HG02870 (cell line): ENCODE measurements around the gene CTNND2.

Source experiments
- ATAC-seq: cut with Tn5 transposase; IDR thresholded peaks from one replicate; pipeline ENCODE4 v1.9.1; 2021; ENCODE audit warnings: mild to moderate bottlenecking, moderate library complexity; ENCODE audit not compliant: unreplicated experiment

The CTNND2 gene

GRCh38 chr5:11212706-11213105 is 691.5 kb downstream of the CTNND2 start:
- no peak for ATAC-seq

- no peak for ATAC-seq
These were observed 706.5 kb downstream of the CTNND2 start for GRCh38 chr5:11197726-11198125.

- no peak for ATAC-seq
These were observed 712.6 kb downstream of the CTNND2 start for GRCh38 chr5:11191673-11192072.

GRCh38 chr5:11182441-11183080 is 721.7 kb downstream of the CTNND2 start:
- peak; percentile 60 for ATAC-seq

- ATAC-seq: no peak
These were observed 722.3 kb downstream of the CTNND2 start for GRCh38 chr5:11181940-11182339.

- ATAC-seq: no peak
These were observed 723.4 kb downstream of the CTNND2 start for GRCh38 chr5:11180890-11181289.

- no peak for ATAC-seq
These were observed 726.1 kb downstream of the CTNND2 start for GRCh38 chr5:11177999-11178711.

GRCh38 chr5:11174591-11174990 is 729.7 kb downstream of the CTNND2 start:
- ATAC-seq: no peak

GRCh38 chr5:11172484-11172883 is 731.8 kb downstream of the CTNND2 start:
- no peak for ATAC-seq

GRCh38 chr5:11171236-11171635 is 733.0 kb downstream of the CTNND2 start:
- ATAC-seq: no peak

GRCh38 chr5:11166923-11167322 is 737.3 kb downstream of the CTNND2 start:
- ATAC-seq: no peak

GRCh38 chr5:11164531-11165294 is 739.5 kb downstream of the CTNND2 start:
- no peak for ATAC-seq

- ATAC-seq: no peak
These were observed 747.1 kb downstream of the CTNND2 start for GRCh38 chr5:11157132-11157531.

GRCh38 chr5:11153670-11154382 is 750.4 kb downstream of the CTNND2 start:
- no peak for ATAC-seq

GRCh38 chr5:11152368-11152767 is 751.9 kb downstream of the CTNND2 start:
- ATAC-seq: no peak

GRCh38 chr5:11150976-11151375 is 753.3 kb downstream of the CTNND2 start:
- ATAC-seq: no peak

- ATAC-seq: no peak
These were observed 755.3 kb downstream of the CTNND2 start for GRCh38 chr5:11148810-11149539.

GRCh38 chr5:11146171-11146570 is 758.1 kb downstream of the CTNND2 start:
- ATAC-seq: no peak

- ATAC-seq: peak; percentile 92
These were observed 760.6 kb downstream of the CTNND2 start for GRCh38 chr5:11143456-11144267.
